ENCODE results near the gene CAMK4. TPM values are rescaled to one million over a fixed set of nuclear protein-coding genes. Genes with fewer than 3 reads are reported as not detected.

The CAMK4 gene
- total RNA-seq, 4 donors from 2014 or later = 0.16 to 5.0 (median 4.4) TPM

DNA sequence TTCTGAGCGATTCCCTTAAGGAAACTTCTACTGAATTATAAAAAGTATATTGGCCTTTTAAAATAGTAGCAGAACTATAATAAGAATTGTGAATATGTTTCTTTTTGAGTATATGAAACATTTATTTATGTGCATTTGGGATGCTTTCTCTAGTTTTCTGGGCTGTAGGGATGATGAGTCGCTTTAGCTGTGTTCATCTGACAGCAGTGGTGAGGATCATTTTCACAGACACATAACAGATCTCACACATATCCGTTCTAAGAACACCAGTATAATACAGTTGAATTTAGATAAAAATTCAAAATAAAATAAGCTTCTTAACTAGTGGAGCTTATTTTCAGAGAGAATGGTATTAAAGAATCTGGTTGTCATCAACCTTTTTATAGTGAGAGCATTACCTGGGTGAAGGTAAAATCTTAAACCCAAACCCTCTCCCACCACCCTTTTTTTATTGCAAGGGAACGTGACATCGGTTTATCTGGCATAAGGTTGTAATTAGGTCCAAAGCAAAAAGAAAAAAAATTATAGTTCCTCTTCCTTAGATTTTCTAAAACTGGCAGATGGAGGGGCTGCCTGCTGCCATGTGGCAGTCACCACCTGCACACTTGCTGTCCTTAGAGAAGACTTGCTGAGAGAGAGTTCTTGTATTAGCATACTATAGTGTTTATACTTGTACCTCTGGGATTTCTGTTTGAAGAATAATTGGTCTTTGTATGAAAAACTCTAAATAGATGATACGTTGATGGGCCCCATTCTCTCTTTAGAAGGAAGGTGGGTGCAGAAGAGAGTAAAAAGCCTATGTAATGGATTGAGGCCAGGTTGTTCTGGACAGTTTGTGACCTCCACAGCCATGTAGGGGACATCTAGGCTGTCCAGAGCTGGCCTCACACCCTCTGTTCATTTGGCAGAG is 86.8 kb downstream of the CAMK4 start:
- TF ChIP-seq POLR2A (IDR thresholded peaks at IDR 0.05) (no peak), POLR2AphosphoS5 (IDR thresholded peaks at IDR 0.05) (no peak), EP300 (IDR thresholded peaks at IDR 0.05) (no peak)
- TF ChIP-seq, protein P1, sequence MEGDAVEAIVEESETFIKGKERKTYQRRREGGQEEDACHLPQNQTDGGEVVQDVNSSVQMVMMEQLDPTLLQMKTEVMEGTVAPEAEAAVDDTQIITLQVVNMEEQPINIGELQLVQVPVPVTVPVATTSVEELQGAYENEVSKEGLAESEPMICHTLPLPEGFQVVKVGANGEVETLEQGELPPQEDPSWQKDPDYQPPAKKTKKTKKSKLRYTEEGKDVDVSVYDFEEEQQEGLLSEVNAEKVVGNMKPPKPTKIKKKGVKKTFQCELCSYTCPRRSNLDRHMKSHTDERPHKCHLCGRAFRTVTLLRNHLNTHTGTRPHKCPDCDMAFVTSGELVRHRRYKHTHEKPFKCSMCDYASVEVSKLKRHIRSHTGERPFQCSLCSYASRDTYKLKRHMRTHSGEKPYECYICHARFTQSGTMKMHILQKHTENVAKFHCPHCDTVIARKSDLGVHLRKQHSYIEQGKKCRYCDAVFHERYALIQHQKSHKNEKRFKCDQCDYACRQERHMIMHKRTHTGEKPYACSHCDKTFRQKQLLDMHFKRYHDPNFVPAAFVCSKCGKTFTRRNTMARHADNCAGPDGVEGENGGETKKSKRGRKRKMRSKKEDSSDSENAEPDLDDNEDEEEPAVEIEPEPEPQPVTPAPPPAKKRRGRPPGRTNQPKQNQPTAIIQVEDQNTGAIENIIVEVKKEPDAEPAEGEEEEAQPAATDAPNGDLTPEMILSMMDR (IDR thresholded peaks at IDR 0.05) = no peak
- no peaks in the 10 kb centered on the region for H3K4me1 ChIP-seq
- no peaks in the 10 kb centered on the region for H3K36me3 ChIP-seq
- 70 to 79% methylated on average over 5 to 6 of the region's 6 CpGs for WGBS, 2 donors (ENCODE audit: low coverage in 1 of 2)
- H3K27me3 ChIP-seq = no peaks in the 10 kb centered on the region
- H3K4me3 ChIP-seq = no peak overlapping the region
- no peak overlapping the region for H3K27ac ChIP-seq
- no peaks in the 10 kb centered on the region for H3K9me3 ChIP-seq
- ATAC-seq = no peak

DNA sequence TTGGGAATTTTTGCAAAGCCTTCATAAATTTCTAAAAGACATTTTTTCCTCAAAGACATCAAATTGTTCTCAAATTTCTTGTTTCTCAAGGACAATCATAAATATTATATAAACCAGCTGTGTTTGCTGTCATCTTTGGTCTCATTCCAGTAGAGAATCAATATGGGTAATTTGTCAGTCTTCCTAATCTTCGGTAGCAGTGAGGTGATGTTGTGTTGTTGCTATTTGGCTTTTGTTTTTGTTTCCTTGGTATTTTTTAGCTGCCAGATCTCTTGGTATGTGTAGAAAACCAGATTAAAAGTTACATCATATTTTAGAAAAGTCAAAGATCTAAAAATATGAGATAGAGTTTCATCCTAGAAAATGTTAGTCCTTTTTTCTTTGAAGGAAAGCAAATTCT is 87.5 kb downstream of the CAMK4 start:
- H3K4me1 ChIP-seq = no peaks in the 10 kb centered on the region
- TF ChIP-seq, protein P1 (IDR thresholded peaks at IDR 0.05) = no peak
- no peak for TF ChIP-seq POLR2A (IDR thresholded peaks at IDR 0.05)
- no peak for TF ChIP-seq EP300 (IDR thresholded peaks at IDR 0.05)
- no peak for TF ChIP-seq POLR2AphosphoS5 (IDR thresholded peaks at IDR 0.05)
- H3K36me3 ChIP-seq = no peaks in the 10 kb centered on the region
- H3K27ac ChIP-seq = no peak overlapping the region
- H3K9me3 ChIP-seq = no peaks in the 10 kb centered on the region
- H3K27me3 ChIP-seq = no peaks in the 10 kb centered on the region
- H3K4me3 ChIP-seq = no peak overlapping the region
- 22 to 33% methylated on average over 1 of the region's 1 CpG for WGBS, 2 donors (ENCODE audit: low coverage in 1 of 2)
- ATAC-seq = no peak

DNA sequence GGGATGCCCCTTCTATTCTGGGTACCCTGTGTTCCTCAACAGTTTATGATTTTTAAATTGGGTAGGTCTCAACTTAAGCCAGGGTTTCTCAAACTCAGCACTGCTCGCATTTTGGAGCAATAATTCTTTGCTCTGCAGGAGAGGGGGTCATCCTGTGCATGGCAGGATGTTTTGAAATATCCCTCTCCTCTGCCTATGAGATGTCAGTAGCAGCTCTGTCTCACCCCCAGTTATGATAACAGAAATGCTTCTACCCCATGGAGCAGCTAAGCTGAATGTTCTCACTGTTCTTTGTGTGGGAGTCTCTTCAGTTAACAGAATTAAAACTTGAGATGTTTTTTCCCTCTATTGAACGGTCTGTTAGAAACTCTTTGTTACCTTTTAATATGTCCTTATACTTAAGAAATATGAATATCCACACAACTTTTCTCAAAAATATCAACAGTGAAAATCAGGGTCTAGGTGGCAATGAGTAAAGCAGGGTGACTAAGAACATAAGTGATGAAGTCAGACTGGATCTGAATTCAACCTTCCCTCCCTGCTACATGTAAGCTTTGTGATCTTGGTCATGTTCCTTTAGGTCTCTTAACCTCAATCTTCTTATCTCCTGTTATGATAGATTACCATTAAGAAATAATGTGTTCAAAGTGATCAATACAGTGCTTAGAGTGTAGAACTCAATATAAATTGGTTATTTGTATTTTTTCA is 89.0 kb downstream of the CAMK4 start:
- Histone ChIP-seq H3K27ac (no peak overlapping the region), H3K4me1 (no peaks in the 10 kb centered on the region), H3K4me3 (no peak overlapping the region), H3K36me3 (no peaks in the 10 kb centered on the region), H3K27me3 (no peaks in the 10 kb centered on the region), H3K9me3 (no peaks in the 10 kb centered on the region)
- WGBS, 2 donors (ENCODE audit: low coverage in 1 of 2) = 43 to 69% methylated on average over 2 of the region's 2 CpGs
- TF ChIP-seq EP300 (IDR thresholded peaks at IDR 0.05) (no peak), POLR2A (IDR thresholded peaks at IDR 0.05) (no peak), POLR2AphosphoS5 (IDR thresholded peaks at IDR 0.05) (no peak)
- TF ChIP-seq, protein P1 (IDR thresholded peaks at IDR 0.05) = no peak
- ATAC-seq = no peak

DNA sequence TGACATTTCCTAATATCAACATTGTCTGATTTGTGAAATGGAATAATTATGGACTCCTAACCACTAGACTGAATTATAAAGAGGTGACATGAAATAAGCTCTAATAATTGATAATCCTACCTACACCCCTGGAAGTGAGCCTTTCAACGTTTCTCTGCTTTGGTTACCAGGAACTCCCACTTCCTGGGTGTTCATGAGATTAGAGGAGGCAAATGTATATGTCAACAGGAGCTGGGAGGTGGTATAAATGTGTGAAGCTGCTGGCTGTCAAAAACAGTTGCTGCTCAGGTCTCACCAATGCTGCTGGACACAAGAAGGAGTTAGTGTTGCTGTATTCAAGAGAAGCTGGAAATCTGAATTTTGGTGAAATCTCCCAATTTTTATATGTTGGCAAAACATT is 96.8 kb downstream of the CAMK4 start:
- H3K4me3 ChIP-seq = no peak overlapping the region
- no peaks in the 10 kb centered on the region for H3K27me3 ChIP-seq
- H3K4me1 ChIP-seq = no peaks in the 10 kb centered on the region
- TF ChIP-seq EP300 (IDR thresholded peaks at IDR 0.05) = no peak
- ATAC-seq = no peak
- H3K9me3 ChIP-seq = no peaks in the 10 kb centered on the region
- 14 to 25% methylated on average over 1 of the region's 1 CpG for whole genome bisulfite sequencing, 2 donors (ENCODE audit: low coverage in 1 of 2)
- no peaks in the 10 kb centered on the region for H3K36me3 ChIP-seq
- no peak overlapping the region for H3K27ac ChIP-seq

DNA sequence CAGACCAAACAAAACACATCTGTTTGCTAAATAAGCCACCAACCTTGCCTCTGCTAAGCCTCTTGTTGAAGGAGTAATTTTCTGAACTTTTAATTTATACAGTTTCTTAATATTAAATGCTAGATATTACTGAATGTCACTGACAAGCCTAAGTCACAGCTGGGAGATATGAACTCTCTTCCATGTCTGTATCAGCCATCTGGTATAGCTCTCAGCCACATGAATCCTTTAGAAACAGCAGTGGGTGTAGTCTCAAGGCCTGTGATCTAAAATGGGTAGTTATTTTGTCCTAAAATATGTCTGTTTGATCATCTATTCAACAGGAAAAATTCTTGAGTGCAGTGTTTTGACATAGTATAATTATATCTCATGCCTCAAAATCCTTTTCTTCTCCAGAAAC is 97.2 kb downstream of the CAMK4 start:
- no peaks in the 10 kb centered on the region for H3K9me3 ChIP-seq
- no peak overlapping the region for H3K4me3 ChIP-seq
- H3K27ac ChIP-seq = no peak overlapping the region
- no peaks in the 10 kb centered on the region for H3K36me3 ChIP-seq
- no peaks in the 10 kb centered on the region for H3K4me1 ChIP-seq
- TF ChIP-seq POLR2AphosphoS5 (IDR thresholded peaks at IDR 0.05) (no peak), POLR2A (IDR thresholded peaks at IDR 0.05) (no peak), EP300 (IDR thresholded peaks at IDR 0.05) (no peak)
- TF ChIP-seq, protein P1 (IDR thresholded peaks at IDR 0.05) = no peak
- H3K27me3 ChIP-seq = no peaks in the 10 kb centered on the region
- ATAC-seq = no peak

Measured in gastroesophageal sphincter (tissue), 4 donors.